A673 (cell line): Measurements from ENCODE around the gene KREMEN1.

ENCODE experiments used
- CTCF ChIP-seq: fragments of 300-800, 200-600 bp; sonication (generic); conservative IDR thresholded peaks from 2 replicates; pipeline ENCODE4 v1.5.1; 2017; ENCODE audit warnings: low read depth, mild to moderate bottlenecking, antibody characterized with exemption, low read length, moderate library complexity, mixed read lengths
- EZH2 ChIP-seq: fragments of 200-600 bp; sonication (generic); IDR thresholded peaks from 2 replicates; pipeline ENCODE4 v1.6.1; 2017; ENCODE audit warnings: borderline replicate concordance, low read depth, mild to moderate bottlenecking, mixed read lengths, antibody characterized with exemption, low read length; ENCODE audit not compliant: poor library complexity, severe bottlenecking

- TF ChIP-seq CTCF (no peak), EZH2 (no peak)
Observed at GRCh38 chr22:29125443-29125778, 52.6 kb downstream of the KREMEN1 start.
